Measurements from ENCODE around the gene RRP36. TPM values are rescaled to one million over a fixed set of nuclear protein-coding genes. Genes with fewer than 3 reads are reported as not detected.

The RRP36 gene
- total RNA-seq, 2 donors from 2014 or later: 28.3 to 29.7 TPM

DNA sequence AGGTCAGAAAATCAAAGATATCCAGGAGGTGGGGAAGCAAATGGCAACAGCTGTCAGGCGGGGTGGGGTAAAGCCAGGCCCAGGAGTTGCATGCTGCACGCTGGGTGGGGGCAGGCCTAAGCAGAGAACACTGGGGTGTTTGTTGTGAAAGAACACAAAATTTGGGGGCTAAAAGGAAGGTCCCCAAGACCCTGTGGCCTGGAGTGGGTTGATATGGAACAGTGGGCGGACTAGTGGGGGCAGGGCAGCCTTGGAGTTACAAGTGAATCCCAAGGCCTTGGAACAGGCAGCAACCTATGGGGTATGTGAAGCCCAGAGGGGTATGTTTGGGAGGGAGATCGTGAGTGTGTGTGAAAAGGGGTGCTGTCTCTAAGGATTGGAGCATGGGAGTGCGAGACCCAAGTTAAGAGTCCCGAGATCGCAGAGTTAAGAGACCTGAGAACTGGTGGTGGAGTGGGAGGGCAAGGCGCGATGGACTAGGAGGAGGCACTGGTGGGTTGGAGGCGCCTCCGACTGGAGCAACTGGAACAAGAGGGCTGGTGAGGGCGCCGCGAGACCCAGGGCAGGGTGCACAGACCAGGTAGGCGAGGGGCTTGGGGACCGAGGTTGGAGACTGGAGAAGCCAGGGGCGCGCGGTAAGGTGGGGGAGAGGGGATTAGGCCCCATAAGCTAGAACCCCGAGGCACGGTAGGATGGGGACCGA lies 31.6 kb downstream of the RRP36 start:
- Histone ChIP-seq H3K27ac (peak overlapping the region; percentile 83 to 92 (median 87)), H3K36me3 (replicated peaks in 1 of 2; ENCODE audit: insufficient read depth in 1 of 2, low read depth in 2 of 2) (peaks cover 9 to 13% of the 10 kb centered on the region in 2 donors), H3K4me1 (peaks cover 35% of the 10 kb centered on the region), H3K9me3 (no peaks in the 10 kb centered on the region), H3K27me3 (no peaks in the 10 kb centered on the region), H3K4me3 (peak overlapping the region; percentile 69 to 73)
- no peak for TF ChIP-seq POLR2A (IDR thresholded peaks at IDR 0.05)
- TF ChIP-seq, protein P1, sequence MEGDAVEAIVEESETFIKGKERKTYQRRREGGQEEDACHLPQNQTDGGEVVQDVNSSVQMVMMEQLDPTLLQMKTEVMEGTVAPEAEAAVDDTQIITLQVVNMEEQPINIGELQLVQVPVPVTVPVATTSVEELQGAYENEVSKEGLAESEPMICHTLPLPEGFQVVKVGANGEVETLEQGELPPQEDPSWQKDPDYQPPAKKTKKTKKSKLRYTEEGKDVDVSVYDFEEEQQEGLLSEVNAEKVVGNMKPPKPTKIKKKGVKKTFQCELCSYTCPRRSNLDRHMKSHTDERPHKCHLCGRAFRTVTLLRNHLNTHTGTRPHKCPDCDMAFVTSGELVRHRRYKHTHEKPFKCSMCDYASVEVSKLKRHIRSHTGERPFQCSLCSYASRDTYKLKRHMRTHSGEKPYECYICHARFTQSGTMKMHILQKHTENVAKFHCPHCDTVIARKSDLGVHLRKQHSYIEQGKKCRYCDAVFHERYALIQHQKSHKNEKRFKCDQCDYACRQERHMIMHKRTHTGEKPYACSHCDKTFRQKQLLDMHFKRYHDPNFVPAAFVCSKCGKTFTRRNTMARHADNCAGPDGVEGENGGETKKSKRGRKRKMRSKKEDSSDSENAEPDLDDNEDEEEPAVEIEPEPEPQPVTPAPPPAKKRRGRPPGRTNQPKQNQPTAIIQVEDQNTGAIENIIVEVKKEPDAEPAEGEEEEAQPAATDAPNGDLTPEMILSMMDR (IDR thresholded peaks at IDR 0.05): no peak
- 7% methylated on average over 22 of the region's 22 CpGs for WGBS, 2 donors
- ATAC-seq (peak; percentile 21), DNase-seq (peak; percentile 41 to 56 (median 42))
- intact Hi-C loops (cut with DNase I): no loop called here

DNA sequence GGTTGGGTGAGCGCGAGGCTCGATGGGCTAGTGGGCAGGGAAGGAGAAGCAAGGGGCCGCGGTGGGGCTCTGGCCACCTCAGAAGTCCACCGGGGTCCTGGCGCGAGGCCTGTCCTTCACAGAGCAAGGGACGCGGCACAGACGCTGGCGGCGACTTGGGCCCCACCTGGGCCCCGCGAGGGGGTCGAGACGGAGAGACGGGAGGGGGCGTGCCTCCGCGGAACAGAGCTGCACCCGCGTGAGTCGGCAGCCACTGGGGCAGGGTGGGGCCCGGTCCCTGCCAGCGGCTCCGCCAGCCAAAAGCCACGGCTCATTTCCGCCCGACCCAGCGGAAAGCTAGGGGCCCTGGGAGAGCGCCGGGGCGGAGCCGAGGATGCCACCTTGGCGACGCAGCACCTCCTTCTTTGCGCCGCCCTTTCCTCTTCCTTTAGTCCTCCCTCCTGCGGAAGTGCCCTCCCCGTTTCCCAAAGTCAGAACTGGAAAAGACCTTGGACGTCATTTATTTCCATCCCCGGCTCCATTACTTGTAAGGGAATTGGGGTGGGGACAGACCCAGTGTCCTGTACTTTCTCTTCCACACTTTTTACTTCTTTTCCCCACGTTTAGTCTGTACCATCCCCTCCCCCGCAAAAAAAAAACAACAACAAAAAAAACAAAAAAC lies 32.3 kb downstream of the RRP36 start, which contains the start of gene CUL7:
CUL7 (minus strand) TSS at position 307 of the 661 bp plus-strand sequence. CDS start 1,063 bp downstream, outside the sequence.
- TF ChIP-seq, protein P1 (IDR thresholded peaks at IDR 0.05): peak in 1 of 7 experiments; percentile 9
- peak; percentile 81 to 93 (median 91) for TF ChIP-seq POLR2A (IDR thresholded peaks at IDR 0.05)
- WGBS, 2 donors: 1 to 4% methylated on average over 11 to 45 of the region's 45 CpGs
- Histone ChIP-seq H3K9me3 (no peaks in the 10 kb centered on the region), H3K27me3 (no peaks in the 10 kb centered on the region), H3K27ac (peak within 1 kb of the TSS; percentile 83 to 92 (median 87)), H3K36me3 (replicated peaks in 1 of 2; ENCODE audit: insufficient read depth in 1 of 2, low read depth in 2 of 2) (peaks cover 5 to 10% of the 10 kb centered on the region in 2 donors), H3K4me1 (peaks cover 42% of the 10 kb centered on the region), H3K4me3 (peak within 1 kb of the TSS; percentile 69 to 73)
- intact Hi-C loops (cut with DNase I): no loop called here
- peak; percentile 96 for ATAC-seq
- DNase-seq: peak; percentile 93 to 96 (median 95)

DNA sequence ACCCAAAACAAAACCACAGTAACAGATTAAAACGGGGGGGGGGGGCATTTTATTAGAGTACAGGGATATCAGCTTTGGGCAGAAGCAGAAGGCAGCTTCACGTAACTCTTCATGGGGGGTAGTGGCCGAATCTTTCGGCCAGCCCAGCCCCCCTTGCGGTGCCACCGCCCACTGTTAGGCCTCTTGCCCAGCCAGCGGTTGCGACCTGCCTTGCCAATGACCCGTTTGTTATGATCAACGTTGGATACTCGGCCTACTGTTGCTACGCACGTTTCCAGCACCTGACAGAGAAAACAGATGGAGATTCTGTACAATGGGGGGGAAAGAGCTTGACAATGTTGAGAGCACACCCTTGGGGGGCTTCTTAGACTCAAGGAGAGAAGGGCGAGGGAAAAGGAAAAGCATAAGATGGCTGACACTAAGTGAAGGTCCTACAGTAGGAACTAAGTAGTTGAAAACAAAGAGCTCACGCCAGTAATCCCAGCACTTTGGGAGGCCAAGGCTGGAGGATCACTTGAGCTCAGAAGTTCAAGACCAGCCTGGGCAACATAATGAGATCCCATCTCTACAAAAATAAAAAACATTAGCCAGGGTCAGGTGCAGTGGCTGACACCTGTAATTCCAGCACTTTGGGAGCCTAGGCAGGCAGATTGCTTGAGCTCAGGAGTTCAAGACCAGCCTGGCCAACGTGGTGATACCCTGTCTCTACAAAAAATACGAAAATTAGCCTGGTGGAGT lies 33.0 kb downstream of the RRP36 start:
- H3K4me1 ChIP-seq: peaks cover 43% of the 10 kb centered on the region
- 66 to 71% methylated on average over 17 of the region's 17 CpGs for WGBS, 2 donors
- H3K9me3 ChIP-seq: no peaks in the 10 kb centered on the region
- no peak overlapping the region for H3K4me3 ChIP-seq
- H3K27ac ChIP-seq: peak overlapping the region; percentile 83 to 92 (median 87)
- ATAC-seq (no peak), DNase-seq (peak in 1 of 4 donors; percentile 34)
- peaks cover under 1 to 5% of the 10 kb centered on the region in 2 donors for H3K36me3 ChIP-seq (replicated peaks in 1 of 2; ENCODE audit: insufficient read depth in 1 of 2, low read depth in 2 of 2)
- intact Hi-C loops (cut with DNase I): no loop called here
- TF ChIP-seq POLR2A (IDR thresholded peaks at IDR 0.05): no peak
- TF ChIP-seq, protein P1 (IDR thresholded peaks at IDR 0.05): no peak
- no peaks in the 10 kb centered on the region for H3K27me3 ChIP-seq

- TF ChIP-seq, protein P1 (IDR thresholded peaks at IDR 0.05): no peak
- no peak for TF ChIP-seq POLR2A (IDR thresholded peaks at IDR 0.05)
- H3K36me3 ChIP-seq (replicated peaks in 1 of 2; ENCODE audit: insufficient read depth in 1 of 2, low read depth in 2 of 2): peaks cover 0 to under 1% of the 10 kb centered on the region in 2 donors
- H3K4me1 ChIP-seq: peaks cover 50% of the 10 kb centered on the region
- ATAC-seq (no peak), DNase-seq (no peak)
- no peaks in the 10 kb centered on the region for H3K27me3 ChIP-seq
- H3K27ac ChIP-seq: no peak overlapping the region
- H3K4me3 ChIP-seq: no peak overlapping the region
- 62 to 73% methylated on average over 8 of the region's 8 CpGs for WGBS, 2 donors
- intact Hi-C loops (cut with DNase I): loop anchor here (5.0 kb wide), 1 partner anchor 39 kb away; no protein-coding TSS in a partner anchor
- H3K9me3 ChIP-seq: no peaks in the 10 kb centered on the region
Observed at GRCh38 chr6:43055966-43056365, 34.5 kb downstream of the RRP36 start.

Measured in body of pancreas (tissue), 4 donors.